Mucosa of descending colon (tissue), 3 donors: ENCODE results near the gene ANP32B. TPM values are rescaled to one million over a fixed set of nuclear protein-coding genes. Genes with fewer than 3 reads are reported as not detected.

Source experiments
- ATAC-seq: fragments of 200-7000 bp; cut with Tn5 transposase; one replicate; pipeline ENCODE4 v1.9.1; 2020; ENCODE audit warnings: mild to moderate bottlenecking, moderate library complexity
- DNase-seq, 3 donors: peaks; one replicate each; pipeline ENCODE4 v3.0.0-alpha.2; 2020
- H3K36me3 ChIP-seq: fragments of 200-600 bp; one replicate; pipeline ENCODE4 v1.8.0; 2021; ENCODE audit warnings: low read depth, mild to moderate bottlenecking
- H3K4me1 ChIP-seq: fragments of 200-600 bp; one replicate; pipeline ENCODE4 v1.8.0; 2021; ENCODE audit warnings: low read depth, mild to moderate bottlenecking
- H3K4me3 ChIP-seq: fragments of 200-600 bp; one replicate; pipeline ENCODE4 v1.8.0; 2021; ENCODE audit warnings: mild to moderate bottlenecking
- H3K9me3 ChIP-seq: fragments of 200-600 bp; one replicate; pipeline ENCODE4 v1.8.0; 2021; ENCODE audit warnings: mild to moderate bottlenecking
- intact Hi-C, 2 donors: fragments of 100-400 bp; cut with DNase I in 1 of 2; cut with micrococcal nuclease in 1 of 2; formaldehyde crosslinking; loops; one replicate each; pipeline versions ENCODE4 v1.11.0 to v1.11.1; 2022; cut with DNase I, micrococcal nuclease
- long read RNA-seq, 2 donors: library from polyadenylated mRNA; unstranded; transcript quantifications; one replicate each; pipeline ENCODE4 v2.0.0, GENCODE V29; 2019 to 2021
- total RNA-seq, 3 donors: library from RNA; stranded (reverse); fragmentation: NEBNext Ultra II Directional in 2 of 3; extraction: Animal tissue kit (Norgen Biotek cat#: 25700) in 2 of 3; gene quantifications; one replicate each; pipeline versions ENCODE4 v1.2.1 to v1.2.4, GENCODE V29; 2021 to 2023
- TF ChIP-seq, protein P1 (sequence below): fragments of 200-600 bp; IDR thresholded peaks from one replicate; pipeline ENCODE4 v1.8.0; 2022; ENCODE audit warnings: antibody characterized with exemption, mild to moderate bottlenecking
- donor health status: DM: no; HTN: no; CAD: no; lungs with moderate emphysema.
- donor health status: DM: no; HTN: no; CAD: no.
- donor health status: DM: no; HTN: yes; CAD: no.

Gene ANP32B
- total RNA-seq = 100 to 1,000 TPM; 121 to 129 (median 125) TPM
- long read RNA-seq, donor 1, transcript ANP32B-201 (7 exons, 1,463 nt) = major isoform, 210 of 231 reads
- long read RNA-seq, donor 1, partial matches to known transcripts = 3 of 231 reads
- long read RNA-seq, donor 1, other reads (novel, unspliced or antisense) = 18 of 231 reads
- long read RNA-seq, donor 2, transcript ANP32B-201 (7 exons, 1,463 nt) = major isoform, 118 of 155 reads
- long read RNA-seq, donor 2, partial matches to known transcripts = 17 of 155 reads
- long read RNA-seq, donor 2, other reads (novel, unspliced or antisense) = 20 of 155 reads

DNA sequence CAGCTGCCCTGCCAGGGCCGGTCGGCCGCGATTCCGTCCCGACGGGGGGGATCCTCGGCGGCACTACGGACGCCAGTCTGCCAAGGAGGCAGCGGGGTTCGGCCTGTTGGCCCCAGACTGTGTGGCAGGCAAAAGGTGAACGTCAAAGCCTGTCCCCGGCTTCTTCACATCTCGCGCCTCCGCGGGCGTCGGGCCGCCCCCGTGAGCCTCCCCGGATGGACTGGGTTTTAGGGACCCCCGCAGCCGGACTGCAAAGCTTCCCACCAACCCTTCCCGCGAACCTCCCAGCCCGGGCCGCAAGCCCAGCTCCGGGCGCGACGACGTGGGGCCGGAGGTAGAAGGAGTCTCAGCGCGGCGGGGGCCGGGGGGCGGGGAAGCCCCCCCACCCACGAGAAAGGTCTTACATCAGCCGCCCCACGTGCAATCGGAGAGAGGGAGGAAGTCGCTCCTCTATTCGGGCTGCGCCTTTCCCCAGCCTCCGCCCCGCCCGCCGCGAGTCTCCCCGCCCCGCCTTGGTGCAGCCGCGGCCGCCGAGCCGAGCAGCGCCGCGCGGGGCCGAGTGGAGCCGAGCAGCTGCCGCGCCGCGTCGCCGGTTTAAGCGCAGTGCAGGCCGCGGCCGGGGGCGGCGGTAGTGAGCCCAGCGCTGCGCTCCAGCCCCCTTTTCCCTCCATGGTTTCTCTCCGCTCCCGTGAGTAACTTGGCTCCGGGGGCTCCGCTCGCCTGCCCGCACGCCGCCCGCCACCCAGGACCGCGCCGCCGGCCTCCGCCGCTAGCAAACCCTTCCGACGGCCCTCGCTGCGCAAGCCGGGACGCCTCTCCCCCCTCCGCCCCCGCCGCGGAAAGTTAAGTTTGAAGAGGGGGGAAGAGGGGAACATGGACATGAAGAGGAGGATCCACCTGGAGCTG lies at the start of gene ANP32B:
TSS of gene ANP32B (plus strand) at position 659 of the 906 bp plus-strand sequence. CDS start at position 874, 215 bp downstream.
- ATAC-seq (peak; percentile 90), DNase-seq (peak; percentile 91 to 96 (median 95))
- Histone ChIP-seq H3K4me1 (peaks cover 27% of the 10 kb centered on the region), H3K9me3 (no peaks in the 10 kb centered on the region), H3K36me3 (no peaks in the 10 kb centered on the region), H3K4me3 (peak within 1 kb of the TSS; percentile 91)
- intact Hi-C loops = no loop called here
- TF ChIP-seq, protein P1, sequence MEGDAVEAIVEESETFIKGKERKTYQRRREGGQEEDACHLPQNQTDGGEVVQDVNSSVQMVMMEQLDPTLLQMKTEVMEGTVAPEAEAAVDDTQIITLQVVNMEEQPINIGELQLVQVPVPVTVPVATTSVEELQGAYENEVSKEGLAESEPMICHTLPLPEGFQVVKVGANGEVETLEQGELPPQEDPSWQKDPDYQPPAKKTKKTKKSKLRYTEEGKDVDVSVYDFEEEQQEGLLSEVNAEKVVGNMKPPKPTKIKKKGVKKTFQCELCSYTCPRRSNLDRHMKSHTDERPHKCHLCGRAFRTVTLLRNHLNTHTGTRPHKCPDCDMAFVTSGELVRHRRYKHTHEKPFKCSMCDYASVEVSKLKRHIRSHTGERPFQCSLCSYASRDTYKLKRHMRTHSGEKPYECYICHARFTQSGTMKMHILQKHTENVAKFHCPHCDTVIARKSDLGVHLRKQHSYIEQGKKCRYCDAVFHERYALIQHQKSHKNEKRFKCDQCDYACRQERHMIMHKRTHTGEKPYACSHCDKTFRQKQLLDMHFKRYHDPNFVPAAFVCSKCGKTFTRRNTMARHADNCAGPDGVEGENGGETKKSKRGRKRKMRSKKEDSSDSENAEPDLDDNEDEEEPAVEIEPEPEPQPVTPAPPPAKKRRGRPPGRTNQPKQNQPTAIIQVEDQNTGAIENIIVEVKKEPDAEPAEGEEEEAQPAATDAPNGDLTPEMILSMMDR = peak; percentile 100

DNA sequence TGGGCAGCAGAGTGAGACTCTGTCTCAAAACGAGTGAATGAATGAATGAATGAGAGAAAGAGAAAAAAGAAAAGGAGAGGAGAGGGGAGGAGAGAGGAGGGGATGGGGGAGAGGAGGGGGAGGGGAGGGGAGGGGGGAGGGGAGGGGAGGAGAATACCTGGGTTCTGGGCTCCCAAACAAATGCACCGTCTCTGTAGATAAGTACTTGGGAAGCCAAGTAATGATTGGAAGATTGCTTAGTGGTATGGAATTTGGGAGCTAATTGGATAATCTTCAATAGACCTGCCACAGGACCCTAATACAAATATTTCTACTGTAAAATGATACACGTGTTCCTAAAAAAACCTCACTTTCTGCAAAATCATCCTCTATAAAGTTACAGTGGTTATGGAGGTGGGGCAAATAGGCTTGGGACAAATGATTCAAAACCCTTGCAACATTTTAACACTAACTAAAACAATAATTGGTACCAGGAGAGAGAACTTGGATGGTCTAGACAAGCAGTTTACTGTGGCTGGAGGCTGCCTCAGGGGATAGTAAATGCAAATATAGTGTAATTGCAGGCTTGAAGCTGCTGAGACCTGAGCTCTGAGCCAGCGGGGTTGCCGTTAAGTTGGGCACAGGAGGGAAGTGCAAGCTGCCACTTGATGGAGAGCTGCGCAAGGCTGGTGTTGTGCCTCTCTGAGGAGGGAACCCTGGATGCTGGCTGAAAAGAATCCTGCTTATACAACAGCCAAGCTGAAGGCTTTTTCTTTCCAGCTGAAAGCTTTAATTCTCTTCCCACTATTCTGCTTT lies 48.6 kb upstream of the ANP32B start:
- DNase-seq (no peak), ATAC-seq (no peak)
- Histone ChIP-seq H3K9me3 (no peaks in the 10 kb centered on the region), H3K4me3 (no peak overlapping the region), H3K36me3 (no peaks in the 10 kb centered on the region), H3K4me1 (no peaks in the 10 kb centered on the region)
- intact Hi-C loops = no loop called here
- TF ChIP-seq, protein P1 = no peak

DNA sequence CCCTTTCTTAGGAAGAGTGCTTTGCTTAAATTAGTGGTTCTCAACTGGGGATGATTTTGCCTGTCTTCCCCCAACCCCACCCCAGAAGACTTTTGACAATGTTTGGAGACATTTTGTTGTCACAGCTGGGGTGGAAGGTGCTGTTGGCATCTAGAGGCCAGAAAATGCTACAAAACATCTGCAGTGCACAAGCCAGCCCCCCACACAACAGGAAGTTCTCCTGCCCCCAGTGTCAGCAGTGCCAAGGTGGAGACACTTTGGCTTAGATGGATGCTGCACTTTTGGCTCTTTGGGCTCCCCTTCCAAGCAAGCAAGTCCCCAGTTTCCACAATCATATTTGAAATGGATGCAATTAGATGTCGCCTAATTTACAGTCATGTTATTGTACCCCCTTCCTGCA lies 47.9 kb upstream of the ANP32B start:
- Histone ChIP-seq H3K4me1 (no peaks in the 10 kb centered on the region), H3K36me3 (no peaks in the 10 kb centered on the region), H3K9me3 (no peaks in the 10 kb centered on the region), H3K4me3 (no peak overlapping the region)
- no peak for DNase-seq
- TF ChIP-seq, protein P1 = no peak
- intact Hi-C loops = no loop called here
- no peak for ATAC-seq

DNA sequence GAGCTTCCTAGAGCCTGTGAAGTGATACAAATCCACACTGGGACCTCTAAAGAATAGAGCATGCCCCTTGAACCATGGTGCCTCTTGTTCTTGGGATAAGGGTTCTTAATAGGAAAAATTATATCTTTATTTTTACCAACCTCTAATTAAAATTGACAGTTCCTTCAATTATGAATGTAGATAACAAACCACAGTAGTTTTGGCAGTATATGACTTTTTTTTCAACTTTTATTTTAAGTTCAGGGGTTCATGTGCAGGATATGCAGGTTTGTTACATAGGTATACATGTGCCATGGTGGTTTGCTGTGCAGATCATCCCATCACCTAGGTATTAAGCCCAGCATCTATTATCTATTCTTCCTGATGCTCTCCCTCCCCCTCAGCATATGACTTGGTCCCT lies 46.1 kb upstream of the ANP32B start:
- intact Hi-C loops = no loop called here
- ATAC-seq = no peak

More for the DNA sequence above, 46.1 kb upstream of the ANP32B start:
- no peaks in the 10 kb centered on the region for H3K4me1 ChIP-seq
- no peaks in the 10 kb centered on the region for H3K36me3 ChIP-seq
- no peaks in the 10 kb centered on the region for H3K9me3 ChIP-seq
- TF ChIP-seq, protein P1 = no peak
- no peak overlapping the region for H3K4me3 ChIP-seq
- DNase-seq = no peak
